H1 (cell line): ENCODE data around the gene ENPP7. TPM values are rescaled to one million over a fixed set of nuclear protein-coding genes. Genes with fewer than 3 reads are reported as not detected.

Source experiments
- GABPA ChIP-seq: IDR thresholded peaks from 2 replicates; pipeline ENCODE4 v1.6.1; 2011; ENCODE audit warnings: mild to moderate bottlenecking, low read length, moderate library complexity, borderline replicate concordance; ENCODE audit not compliant: insufficient read depth
- SIN3A ChIP-seq, 2 experiments: IDR thresholded peaks in 1 of 2; conservative IDR thresholded peaks in 1 of 2; 2 replicates each; pipeline ENCODE4 v1.6.1; 2011 to 2012; ENCODE audit warnings: low read length in 2 of 2, improper control_type of control experiment in 1 of 2, low read depth in 1 of 2, mild to moderate bottlenecking in 1 of 2
- SRF ChIP-seq: IDR thresholded peaks from 2 replicates; pipeline ENCODE4 v1.6.1; 2011; ENCODE audit warnings: mild to moderate bottlenecking, low read depth, low read length, moderate library complexity
- polyA plus RNA-seq, 7 experiments: library from polyadenylated mRNA; depleted of rRNA in 3 of 7; stranded (reverse) in 5 of 7; unstranded in 2 of 7; fragments of >200 nt in 5 of 7; fragments of 200-250 nt in 2 of 7; gene quantifications; 1 replicate in 5 of 7; 2 replicates in 1 of 7; 4 replicates in 1 of 7; pipeline versions ENCODE4 v1.2.1 to v1.2.3, GENCODE V29; 2011 to 2013; ENCODE audit warnings: missing spikeins in 2 of 7, mixed read lengths in 2 of 7
- total RNA-seq: library from RNA; stranded (reverse); fragmentation: NEBNext Ultra II Directional; extraction: Animal tissue kit (Norgen Biotek cat#: 25700); gene quantifications from 2 replicates; pipeline ENCODE4 v1.2.1, GENCODE V29; 2021
- TF ChIP-seq, protein P1 (sequence below): fragments of 300-600 bp; sonication (generic); IDR thresholded peaks from 2 replicates; pipeline ENCODE4 v1.7.1; 2012; ENCODE audit warnings: low read length, moderate library complexity, mild to moderate bottlenecking, inconsistent platforms; ENCODE audit not compliant: insufficient replicate concordance

The ENPP7 gene
- total and polyA plus RNA-seq, 2 of the 8 experiments (the other 6 are each of a cell fraction or from before 2014, with no cell fraction given): not detected

DNA sequence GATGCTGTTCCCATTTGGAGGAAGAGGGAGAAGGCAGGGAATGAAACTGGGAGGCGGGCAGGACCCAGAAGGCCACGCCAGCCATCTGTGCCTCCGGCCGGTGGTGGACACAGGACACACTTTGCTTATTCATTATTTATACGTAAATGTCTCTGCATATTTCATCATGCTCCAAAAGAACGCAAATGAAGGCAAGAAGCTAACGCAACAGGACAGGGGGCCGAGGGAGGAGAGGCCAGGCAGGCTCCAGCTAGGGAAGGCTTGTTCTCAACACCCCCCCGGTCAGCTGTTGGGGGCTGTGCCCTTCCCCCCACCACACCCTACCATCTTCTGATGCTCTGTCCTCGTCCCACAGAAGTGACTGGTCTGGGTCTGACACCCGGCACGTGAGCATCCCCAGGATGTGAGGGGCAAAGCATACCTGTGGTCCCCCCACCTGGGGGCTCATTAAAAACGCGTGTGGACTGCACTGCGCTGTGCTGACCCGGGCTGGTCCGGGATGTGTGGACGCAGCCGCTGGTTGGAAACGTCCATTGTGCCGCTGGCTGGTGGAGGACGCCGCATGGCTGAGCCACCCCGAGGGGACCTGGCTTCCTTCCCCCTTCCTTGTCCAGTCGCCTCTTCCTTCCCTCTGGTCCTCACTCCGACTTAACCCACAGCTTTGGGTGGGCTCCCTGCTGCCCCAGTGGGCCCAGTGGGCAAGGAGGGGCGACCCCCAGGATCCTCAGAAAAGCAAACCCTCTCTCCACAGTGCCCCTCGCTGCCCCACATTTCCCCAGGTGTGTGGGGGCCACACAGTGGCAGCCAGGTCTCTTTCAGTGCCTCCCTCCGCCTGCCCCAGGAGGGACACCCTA is 46.4 kb upstream of the ENPP7 start (continued):
- TF ChIP-seq, protein P1, sequence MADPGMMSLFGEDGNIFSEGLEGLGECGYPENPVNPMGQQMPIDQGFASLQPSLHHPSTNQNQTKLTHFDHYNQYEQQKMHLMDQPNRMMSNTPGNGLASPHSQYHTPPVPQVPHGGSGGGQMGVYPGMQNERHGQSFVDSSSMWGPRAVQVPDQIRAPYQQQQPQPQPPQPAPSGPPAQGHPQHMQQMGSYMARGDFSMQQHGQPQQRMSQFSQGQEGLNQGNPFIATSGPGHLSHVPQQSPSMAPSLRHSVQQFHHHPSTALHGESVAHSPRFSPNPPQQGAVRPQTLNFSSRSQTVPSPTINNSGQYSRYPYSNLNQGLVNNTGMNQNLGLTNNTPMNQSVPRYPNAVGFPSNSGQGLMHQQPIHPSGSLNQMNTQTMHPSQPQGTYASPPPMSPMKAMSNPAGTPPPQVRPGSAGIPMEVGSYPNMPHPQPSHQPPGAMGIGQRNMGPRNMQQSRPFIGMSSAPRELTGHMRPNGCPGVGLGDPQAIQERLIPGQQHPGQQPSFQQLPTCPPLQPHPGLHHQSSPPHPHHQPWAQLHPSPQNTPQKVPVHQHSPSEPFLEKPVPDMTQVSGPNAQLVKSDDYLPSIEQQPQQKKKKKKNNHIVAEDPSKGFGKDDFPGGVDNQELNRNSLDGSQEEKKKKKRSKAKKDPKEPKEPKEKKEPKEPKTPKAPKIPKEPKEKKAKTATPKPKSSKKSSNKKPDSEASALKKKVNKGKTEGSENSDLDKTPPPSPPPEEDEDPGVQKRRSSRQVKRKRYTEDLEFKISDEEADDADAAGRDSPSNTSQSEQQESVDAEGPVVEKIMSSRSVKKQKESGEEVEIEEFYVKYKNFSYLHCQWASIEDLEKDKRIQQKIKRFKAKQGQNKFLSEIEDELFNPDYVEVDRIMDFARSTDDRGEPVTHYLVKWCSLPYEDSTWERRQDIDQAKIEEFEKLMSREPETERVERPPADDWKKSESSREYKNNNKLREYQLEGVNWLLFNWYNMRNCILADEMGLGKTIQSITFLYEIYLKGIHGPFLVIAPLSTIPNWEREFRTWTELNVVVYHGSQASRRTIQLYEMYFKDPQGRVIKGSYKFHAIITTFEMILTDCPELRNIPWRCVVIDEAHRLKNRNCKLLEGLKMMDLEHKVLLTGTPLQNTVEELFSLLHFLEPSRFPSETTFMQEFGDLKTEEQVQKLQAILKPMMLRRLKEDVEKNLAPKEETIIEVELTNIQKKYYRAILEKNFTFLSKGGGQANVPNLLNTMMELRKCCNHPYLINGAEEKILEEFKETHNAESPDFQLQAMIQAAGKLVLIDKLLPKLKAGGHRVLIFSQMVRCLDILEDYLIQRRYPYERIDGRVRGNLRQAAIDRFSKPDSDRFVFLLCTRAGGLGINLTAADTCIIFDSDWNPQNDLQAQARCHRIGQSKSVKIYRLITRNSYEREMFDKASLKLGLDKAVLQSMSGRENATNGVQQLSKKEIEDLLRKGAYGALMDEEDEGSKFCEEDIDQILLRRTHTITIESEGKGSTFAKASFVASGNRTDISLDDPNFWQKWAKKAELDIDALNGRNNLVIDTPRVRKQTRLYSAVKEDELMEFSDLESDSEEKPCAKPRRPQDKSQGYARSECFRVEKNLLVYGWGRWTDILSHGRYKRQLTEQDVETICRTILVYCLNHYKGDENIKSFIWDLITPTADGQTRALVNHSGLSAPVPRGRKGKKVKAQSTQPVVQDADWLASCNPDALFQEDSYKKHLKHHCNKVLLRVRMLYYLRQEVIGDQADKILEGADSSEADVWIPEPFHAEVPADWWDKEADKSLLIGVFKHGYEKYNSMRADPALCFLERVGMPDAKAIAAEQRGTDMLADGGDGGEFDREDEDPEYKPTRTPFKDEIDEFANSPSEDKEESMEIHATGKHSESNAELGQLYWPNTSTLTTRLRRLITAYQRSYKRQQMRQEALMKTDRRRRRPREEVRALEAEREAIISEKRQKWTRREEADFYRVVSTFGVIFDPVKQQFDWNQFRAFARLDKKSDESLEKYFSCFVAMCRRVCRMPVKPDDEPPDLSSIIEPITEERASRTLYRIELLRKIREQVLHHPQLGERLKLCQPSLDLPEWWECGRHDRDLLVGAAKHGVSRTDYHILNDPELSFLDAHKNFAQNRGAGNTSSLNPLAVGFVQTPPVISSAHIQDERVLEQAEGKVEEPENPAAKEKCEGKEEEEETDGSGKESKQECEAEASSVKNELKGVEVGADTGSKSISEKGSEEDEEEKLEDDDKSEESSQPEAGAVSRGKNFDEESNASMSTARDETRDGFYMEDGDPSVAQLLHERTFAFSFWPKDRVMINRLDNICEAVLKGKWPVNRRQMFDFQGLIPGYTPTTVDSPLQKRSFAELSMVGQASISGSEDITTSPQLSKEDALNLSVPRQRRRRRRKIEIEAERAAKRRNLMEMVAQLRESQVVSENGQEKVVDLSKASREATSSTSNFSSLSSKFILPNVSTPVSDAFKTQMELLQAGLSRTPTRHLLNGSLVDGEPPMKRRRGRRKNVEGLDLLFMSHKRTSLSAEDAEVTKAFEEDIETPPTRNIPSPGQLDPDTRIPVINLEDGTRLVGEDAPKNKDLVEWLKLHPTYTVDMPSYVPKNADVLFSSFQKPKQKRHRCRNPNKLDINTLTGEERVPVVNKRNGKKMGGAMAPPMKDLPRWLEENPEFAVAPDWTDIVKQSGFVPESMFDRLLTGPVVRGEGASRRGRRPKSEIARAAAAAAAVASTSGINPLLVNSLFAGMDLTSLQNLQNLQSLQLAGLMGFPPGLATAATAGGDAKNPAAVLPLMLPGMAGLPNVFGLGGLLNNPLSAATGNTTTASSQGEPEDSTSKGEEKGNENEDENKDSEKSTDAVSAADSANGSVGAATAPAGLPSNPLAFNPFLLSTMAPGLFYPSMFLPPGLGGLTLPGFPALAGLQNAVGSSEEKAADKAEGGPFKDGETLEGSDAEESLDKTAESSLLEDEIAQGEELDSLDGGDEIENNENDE: no peak
- TF ChIP-seq SIN3A (conservative IDR thresholded peaks at IDR 0.05 in 1 of 2, IDR thresholded peaks at IDR 0.05 in 1 of 2; ENCODE audit: low read depth in 1 of 2, low read length in 2 of 2): no peak
- TF ChIP-seq SRF: no peak
- no peak for TF ChIP-seq GABPA
